Stimulated activated CD8-positive, alpha-beta memory T cell treated with anti-CD3 and anti-CD28 coated beads, Interleukin-4, amount 100 ng/mL, for 1 hour (primary cell): ENCODE data around the gene GLI3.

Experiments
- DNase-seq, 2 donors: peaks; one replicate each; pipeline ENCODE4 v3.0.0-alpha.2; 2020; ENCODE audit warnings: low read depth in 2 of 2, low spot score in 1 of 2

The GLI3 gene

GRCh38 chr7:42236266-42236975 is 588 bp downstream of the GLI3 start:
- DNase-seq = no peak

GRCh38 chr7:42235741-42236161 is 1.3 kb downstream of the GLI3 start:
- DNase-seq = no peak

GRCh38 chr7:42234736-42235135 is 2.3 kb downstream of the GLI3 start:
- no peak for DNase-seq

GRCh38 chr7:42233695-42234331 is 3.2 kb downstream of the GLI3 start:
- no peak for DNase-seq

- no peak for DNase-seq
These were observed 3.8 kb downstream of the GLI3 start for GRCh38 chr7:42233171-42233570.

GRCh38 chr7:42232275-42232674 is 4.7 kb downstream of the GLI3 start:
- no peak for DNase-seq

- no peak for DNase-seq
These were observed 5.8 kb downstream of the GLI3 start for GRCh38 chr7:42231043-42231787.

GRCh38 chr7:42227936-42228591 is 8.9 kb downstream of the GLI3 start:
- DNase-seq = no peak

- DNase-seq = no peak
These were observed 9.5 kb downstream of the GLI3 start for GRCh38 chr7:42227541-42227935.

GRCh38 chr7:42227021-42227420 is 10.0 kb downstream of the GLI3 start:
- DNase-seq = no peak

- DNase-seq = no peak
These were observed 10.6 kb downstream of the GLI3 start for GRCh38 chr7:42226354-42226941.

GRCh38 chr7:42224391-42225003 is 12.5 kb downstream of the GLI3 start:
- no peak for DNase-seq

- no peak for DNase-seq
These were observed 14.1 kb downstream of the GLI3 start for GRCh38 chr7:42222891-42223290.

GRCh38 chr7:42222125-42222524 is 14.9 kb downstream of the GLI3 start:
- DNase-seq = no peak

GRCh38 chr7:42221304-42221703 is 15.7 kb downstream of the GLI3 start:
- DNase-seq = no peak

- no peak for DNase-seq
These were observed 17.6 kb downstream of the GLI3 start for GRCh38 chr7:42219447-42219846.

- DNase-seq = no peak
These were observed 18.8 kb downstream of the GLI3 start for GRCh38 chr7:42218248-42218647.

- no peak for DNase-seq
These were observed 19.5 kb downstream of the GLI3 start for GRCh38 chr7:42217548-42217947.

GRCh38 chr7:42217053-42217452 is 20.0 kb downstream of the GLI3 start:
- no peak for DNase-seq

GRCh38 chr7:42214060-42214679 is 22.8 kb downstream of the GLI3 start:
- DNase-seq = no peak
